ENCODE results near the gene PLEKHM3. TPM values are rescaled to one million over a fixed set of nuclear protein-coding genes. Genes with fewer than 3 reads are reported as not detected.

PLEKHM3 gene
- total RNA-seq (2014; rRNA removed; shearing (Covaris generic)), result 4.0 and 5.8 TPM in 2 replicates

GRCh38 chr2:208025037-208025813 lies at the start of gene PLEKHM3:
TSS of gene PLEKHM3 (minus strand) at chr2:208025527. CDS start at chr2:208001639, 23,888 bp downstream.

Small RNAs within 50 kb of the gene (small RNA-seq; reads per million reads assigned to genes)
- gene RNA5SP116, result not detected
- not detected for gene RNU6-360P

Other genes with a start within 250 kb of the PLEKHM3 start
- not detected in 2 replicates for gene CRYGD, start 99.0 kb upstream of the PLEKHM3 start, total RNA-seq (2014; rRNA removed; shearing (Covaris generic))
- not detected in 2 replicates for gene CRYGC, start 104.3 kb upstream of the PLEKHM3 start, total RNA-seq (2014; rRNA removed; shearing (Covaris generic))
- gene CRYGB, start 120.6 kb upstream of the PLEKHM3 start, total RNA-seq (2014; rRNA removed; shearing (Covaris generic)), result not detected in 2 replicates
- not detected in 2 replicates for gene CRYGA, start 138.1 kb upstream of the PLEKHM3 start, total RNA-seq (2014; rRNA removed; shearing (Covaris generic))
- gene C2orf80, start 164.5 kb upstream of the PLEKHM3 start, total RNA-seq (2014; rRNA removed; shearing (Covaris generic)), result not detected in 2 replicates
- gene IDH1, start 229.5 kb upstream of the PLEKHM3 start, total RNA-seq (2014; rRNA removed; shearing (Covaris generic)), result 45.0 and 45.1 TPM in 2 replicates
- gene PIKFYVE, start 240.7 kb upstream of the PLEKHM3 start, total RNA-seq (2014; rRNA removed; shearing (Covaris generic)), result 16.6 and 17.1 TPM in 2 replicates